ENCODE results near the gene CXXC5. TPM values are rescaled to one million over a fixed set of nuclear protein-coding genes. Genes with fewer than 3 reads are reported as not detected.
"Not testable (repeated sequence)": the region's sequence is repeated elsewhere in the genome, so short reads cannot be mapped to it uniquely, and the experiment has no call there.

The CXXC5 gene
- total RNA-seq, result 10 to 100 TPM; 58.5 to 62.5 TPM

- no peaks in the 10 kb centered on the region for H3K36me3 ChIP-seq
- H3K27ac ChIP-seq, result peak within 1 kb of the TSS; percentile 83 to 99
- DNase-seq (ENCODE audit: low spot score) (no peak), ATAC-seq (ENCODE audit: insufficient number of reproducible peaks, low FRiP score, low read depth) (peak; percentile 42)
- peak within 1 kb of the TSS; percentile 90 for H3K4me3 ChIP-seq
- TF ChIP-seq CTCF (IDR thresholded peaks at IDR 0.05), result no peak
- no peaks in the 10 kb centered on the region for H3K27me3 ChIP-seq (replicated peaks; ENCODE audit: insufficient read depth)
- no peaks in the 10 kb centered on the region for H3K9me3 ChIP-seq
- peaks cover 28 to 46% of the 10 kb centered on the region in 2 donors for H3K4me1 ChIP-seq (ENCODE audit: control insufficient read depth in 1 of 2, low read depth in 2 of 2)
These were observed at the start of gene CXXC5 for GRCh38 chr5:139648205-139649081. Gene CXXC5, plus strand, starts transcription at chr5:139648349. Its CDS starts 32,175 bp downstream, at chr5:139680524.

- DNase-seq (ENCODE audit: low spot score); H3K27ac ChIP-seq; H3K4me3 ChIP-seq; ATAC-seq (ENCODE audit: insufficient number of reproducible peaks, low FRiP score, low read depth); H3K27me3 ChIP-seq (replicated peaks; ENCODE audit: insufficient read depth); H3K9me3 ChIP-seq: not testable (repeated sequence)
- Histone ChIP-seq H3K4me1 (ENCODE audit: control insufficient read depth in 1 of 2, low read depth in 2 of 2) (peaks cover 10 to 12% of the 10 kb centered on the region in 2 donors), H3K36me3 (peaks cover 20% of the 10 kb centered on the region)
These were observed 49.6 kb upstream of the CXXC5 start for GRCh38 chr5:139598601-139598965.

GRCh38 chr5:139600336-139600949, 47.7 kb upstream of the CXXC5 start:
- Histone ChIP-seq H3K36me3 (peaks cover 20% of the 10 kb centered on the region), H3K4me3 (no peak overlapping the region), H3K4me1 (ENCODE audit: control insufficient read depth in 1 of 2, low read depth in 2 of 2) (no peaks in the 10 kb centered on the region), H3K9me3 (no peaks in the 10 kb centered on the region), H3K27ac (no peak overlapping the region), H3K27me3 (replicated peaks; ENCODE audit: insufficient read depth) (no peaks in the 10 kb centered on the region)
- DNase-seq (ENCODE audit: low spot score) (no peak), ATAC-seq (ENCODE audit: insufficient number of reproducible peaks, low FRiP score, low read depth) (no peak)
- TF ChIP-seq CTCF (IDR thresholded peaks at IDR 0.05), result no peak

- H3K4me1 ChIP-seq (ENCODE audit: control insufficient read depth in 1 of 2, low read depth in 2 of 2), result no peaks in the 10 kb centered on the region
- no peak overlapping the region for H3K4me3 ChIP-seq
- ATAC-seq (ENCODE audit: insufficient number of reproducible peaks, low FRiP score, low read depth) (no peak), DNase-seq (ENCODE audit: low spot score) (no peak)
- H3K9me3 ChIP-seq, result no peaks in the 10 kb centered on the region
- no peaks in the 10 kb centered on the region for H3K27me3 ChIP-seq (replicated peaks; ENCODE audit: insufficient read depth)
- H3K36me3 ChIP-seq, result peaks cover 20% of the 10 kb centered on the region
- H3K27ac ChIP-seq, result no peak overlapping the region
- TF ChIP-seq CTCF (IDR thresholded peaks at IDR 0.05), result no peak
These were observed 46.7 kb upstream of the CXXC5 start for GRCh38 chr5:139601429-139601828.

- not testable (repeated sequence) for ATAC-seq (ENCODE audit: insufficient number of reproducible peaks, low FRiP score, low read depth); DNase-seq (ENCODE audit: low spot score); H3K9me3 ChIP-seq; H3K27me3 ChIP-seq (replicated peaks; ENCODE audit: insufficient read depth); H3K27ac ChIP-seq; H3K4me1 ChIP-seq (ENCODE audit: control insufficient read depth in 1 of 2, low read depth in 2 of 2); H3K4me3 ChIP-seq
- peaks cover 20% of the 10 kb centered on the region for H3K36me3 ChIP-seq
These were observed 46.2 kb upstream of the CXXC5 start for GRCh38 chr5:139601948-139602347.

- Histone ChIP-seq H3K4me1 (ENCODE audit: control insufficient read depth in 1 of 2, low read depth in 2 of 2) (peaks cover 0 to 14% of the 10 kb centered on the region in 2 donors), H3K4me3 (no peak overlapping the region), H3K9me3 (no peaks in the 10 kb centered on the region), H3K27ac (no peak overlapping the region), H3K27me3 (replicated peaks; ENCODE audit: insufficient read depth) (no peaks in the 10 kb centered on the region), H3K36me3 (peaks cover 18% of the 10 kb centered on the region)
- no peak for DNase-seq (ENCODE audit: low spot score)
- TF ChIP-seq CTCF (IDR thresholded peaks at IDR 0.05), result no peak
- ATAC-seq (ENCODE audit: insufficient number of reproducible peaks, low FRiP score, low read depth), result no peak
These were observed 42.3 kb upstream of the CXXC5 start for GRCh38 chr5:139605887-139606286.

All from thoracic aorta (tissue), 2 donors.